Fibroblast of lung (primary cell): Measurements from ENCODE around the gene ABCC9.

Source experiments
- EZH2 ChIP-seq: IDR thresholded peaks from 2 replicates; pipeline ENCODE4 v1.5.1; 2012; ENCODE audit warnings: low read length, control low read depth, mild to moderate bottlenecking; ENCODE audit errors: missing control alignments
- TF ChIP-seq, protein P1 (sequence below), 2 donors: IDR thresholded peaks in 1 of 2; conservative IDR thresholded peaks in 1 of 2; 1 replicate in 1 of 2; 2 replicates in 1 of 2; pipeline ENCODE4 v1.5.1; 2011 to 2012; ENCODE audit warnings: low read length in 2 of 2, control low read depth in 1 of 2, inconsistent platforms in 1 of 2, low read depth in 1 of 2, mild to moderate bottlenecking in 1 of 2

DNA sequence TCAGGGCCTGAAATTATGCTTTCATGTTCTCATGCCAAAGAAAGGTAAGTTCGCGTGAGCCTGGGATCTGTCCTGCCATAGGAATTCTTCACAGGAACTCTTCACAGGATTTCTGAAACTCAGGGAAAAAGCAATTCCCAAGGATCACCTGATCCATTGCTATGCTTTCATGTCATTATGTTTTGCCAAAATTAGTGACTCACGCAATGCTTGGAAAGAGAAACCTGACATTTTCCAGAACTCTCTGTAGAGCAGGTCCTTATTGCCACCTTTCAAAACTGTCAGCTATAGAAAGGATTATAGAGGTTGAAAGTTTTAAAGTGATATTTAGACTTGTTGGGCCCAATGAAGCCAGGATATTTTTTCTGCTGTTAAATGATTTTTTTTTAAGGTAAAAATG, 160.4 kb downstream of the ABCC9 start:
- TF ChIP-seq, protein P1, sequence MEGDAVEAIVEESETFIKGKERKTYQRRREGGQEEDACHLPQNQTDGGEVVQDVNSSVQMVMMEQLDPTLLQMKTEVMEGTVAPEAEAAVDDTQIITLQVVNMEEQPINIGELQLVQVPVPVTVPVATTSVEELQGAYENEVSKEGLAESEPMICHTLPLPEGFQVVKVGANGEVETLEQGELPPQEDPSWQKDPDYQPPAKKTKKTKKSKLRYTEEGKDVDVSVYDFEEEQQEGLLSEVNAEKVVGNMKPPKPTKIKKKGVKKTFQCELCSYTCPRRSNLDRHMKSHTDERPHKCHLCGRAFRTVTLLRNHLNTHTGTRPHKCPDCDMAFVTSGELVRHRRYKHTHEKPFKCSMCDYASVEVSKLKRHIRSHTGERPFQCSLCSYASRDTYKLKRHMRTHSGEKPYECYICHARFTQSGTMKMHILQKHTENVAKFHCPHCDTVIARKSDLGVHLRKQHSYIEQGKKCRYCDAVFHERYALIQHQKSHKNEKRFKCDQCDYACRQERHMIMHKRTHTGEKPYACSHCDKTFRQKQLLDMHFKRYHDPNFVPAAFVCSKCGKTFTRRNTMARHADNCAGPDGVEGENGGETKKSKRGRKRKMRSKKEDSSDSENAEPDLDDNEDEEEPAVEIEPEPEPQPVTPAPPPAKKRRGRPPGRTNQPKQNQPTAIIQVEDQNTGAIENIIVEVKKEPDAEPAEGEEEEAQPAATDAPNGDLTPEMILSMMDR (conservative IDR thresholded peaks at IDR 0.05 in 1 of 2, IDR thresholded peaks at IDR 0.05 in 1 of 2; ENCODE audit: low read depth in 1 of 2, low read length in 2 of 2) = no peak
- TF ChIP-seq EZH2 = no peak
